Adrenal gland (tissue), 12 donors: ENCODE measurements around the gene DMD. TPM values are rescaled to one million over a fixed set of nuclear protein-coding genes. Genes with fewer than 3 reads are reported as not detected.

ENCODE experiments used
- DNase-seq, 7 donors: peaks; one replicate each; pipeline ENCODE4 v3.0.0-alpha.2; 2019 to 2020
- H3K27ac ChIP-seq, 5 donors: fragments of 200-600 bp; sonication (generic) in 4 of 5; 1 replicate in 3 of 5; 2 replicates in 2 of 5; pipeline versions ENCODE4 v1.5.1 to v1.8.0; 2016 to 2020; ENCODE audit warnings: mild to moderate bottlenecking in 1 of 5
- H3K27me3 ChIP-seq: fragments of 200-600 bp; 2 replicates; pipeline ENCODE4 v1.8.0; 2021
- H3K36me3 ChIP-seq, 2 donors: fragments of 200-600 bp; replicated peaks in 1 of 2; 1 replicate in 1 of 2; 2 replicates in 1 of 2; pipeline versions ENCODE4 v1.5.1 to v1.8.0; 2018 to 2022
- H3K4me1 ChIP-seq, 2 donors: fragments of 200-600 bp; replicated peaks in 1 of 2; 1 replicate in 1 of 2; 2 replicates in 1 of 2; pipeline versions ENCODE4 v1.5.1 to v1.8.0; 2018 to 2021
- H3K4me3 ChIP-seq, 4 donors: fragments of 200-600 bp; sonication (generic) in 3 of 4; one replicate each; pipeline ENCODE4 v1.5.1; 2016 to 2018
- H3K9me3 ChIP-seq, 3 donors: fragments of 200-600 bp; sonication (generic) in 1 of 3; replicated peaks in 1 of 3; 1 replicate in 2 of 3; 2 replicates in 1 of 3; pipeline versions ENCODE4 v1.5.1 to v1.8.0; 2016 to 2021
- CTCF ChIP-seq, 6 experiments: fragments of 450-650 bp in 4 of 6; fragments of 200-600 bp in 2 of 6; sonication (generic) in 1 of 6; IDR thresholded peaks; 1 replicate in 5 of 6; 2 replicates in 1 of 6; pipeline versions ENCODE4 v1.5.1 to v1.8.0; 2016 to 2021; ENCODE audit warnings: antibody characterized with exemption in 6 of 6, mild to moderate bottlenecking in 2 of 6, moderate library complexity in 1 of 6
- POLR2A ChIP-seq, 2 donors: fragments of 450-650 bp; IDR thresholded peaks; one replicate each; pipeline ENCODE4 v1.6.1; 2017; ENCODE audit warnings: antibody characterized with exemption in 2 of 2, mild to moderate bottlenecking in 2 of 2, moderate library complexity in 1 of 2
- WGBS, 4 donors: extraction: QIAGEN DNeasy Blood & Tissue Kit in 2 of 4; methylation state at CpG; one replicate each; pipeline versions ENCODE4 v1.1.5 to v1.1.7; 2013 to 2017; 5-methylcytosine and 5-hydroxymethylcytosine counted together
- intact Hi-C, 2 donors: fragments of 100-400 bp; cut with DNase I; formaldehyde crosslinking; loops; one replicate each; pipeline versions ENCODE4 v1.14.1 to v1.15.0; 2022 to 2023
- polyA plus RNA-seq, 3 donors: library from polyadenylated mRNA; stranded (reverse); fragments of 200-250 nt in 2 of 3; fragments of 350-450 nt in 1 of 3; fragmentation: Illumina TruSeq in 1 of 3; extraction: RNeasy Lipid Tissue Mini Kit (QIAGEN cat#74804) in 1 of 3; gene quantifications; one replicate each; pipeline ENCODE4 v1.2.3, GENCODE V29; 2013 to 2014
- total RNA-seq, 9 donors: library from RNA; depleted of rRNA in 4 of 9; stranded (reverse); fragments of >200 nt in 4 of 9; fragments of 120-200 nt in 1 of 9; fragmentation: NEBNext Ultra II Directional in 1 of 9; extraction: Animal tissue kit (Norgen Biotek cat#: 25700) in 1 of 9; gene quantifications; one replicate each; pipeline versions ENCODE4 v1.1.0 to v1.2.4, GENCODE V29; 2013 to 2023
- donor health status: healthy with polysubstance abuse.
- donor health status: Bipolar disorder and iron deficiency.
- donor health status: DM: yes; HTN: yes; CAD: no.
- donor health status: DM: no; HTN: no; CAD: no.
- donor health status: DM: no; HTN: no; CAD: no.
- donor health status: DM: yes; HTN: yes; CAD: no.

DMD gene
- total and polyA plus RNA-seq, 12 donors = 14.6 to 89.7 (median 36.2) TPM

GRCh38 chrX:31796624-31797023 is 1414.7 kb downstream of the DMD start:
- intact Hi-C loops = no loop called here
- no peaks in the 10 kb centered on the region for H3K9me3 ChIP-seq
- no peaks in the 10 kb centered on the region for H3K36me3 ChIP-seq
- no peak for TF ChIP-seq POLR2A (IDR thresholded peaks at IDR 0.05)
- no peaks in the 10 kb centered on the region for H3K4me1 ChIP-seq
- no peak overlapping the region for H3K4me3 ChIP-seq
- DNase-seq = no peak
- WGBS, 4 donors = 58 to 100% (median 78%) methylated on average over 1 of the region's 1 CpG
- no peaks in the 10 kb centered on the region for H3K27me3 ChIP-seq
- no peak overlapping the region for H3K27ac ChIP-seq

GRCh38 chrX:31747411-31747810 is 1463.9 kb downstream of the DMD start:
- DNase-seq = no peak
- Histone ChIP-seq H3K36me3 (no peaks in the 10 kb centered on the region), H3K4me1 (no peaks in the 10 kb centered on the region), H3K27me3 (no peaks in the 10 kb centered on the region), H3K4me3 (no peak overlapping the region), H3K9me3 (no peaks in the 10 kb centered on the region), H3K27ac (no peak overlapping the region)
- WGBS, 4 donors = 48 to 67% (median 59%) methylated on average over 4 to 5 of the region's 5 CpGs
- intact Hi-C loops = no loop called here
- TF ChIP-seq POLR2A (IDR thresholded peaks at IDR 0.05) (no peak), CTCF (IDR thresholded peaks at IDR 0.05) (no peak)

DNA sequence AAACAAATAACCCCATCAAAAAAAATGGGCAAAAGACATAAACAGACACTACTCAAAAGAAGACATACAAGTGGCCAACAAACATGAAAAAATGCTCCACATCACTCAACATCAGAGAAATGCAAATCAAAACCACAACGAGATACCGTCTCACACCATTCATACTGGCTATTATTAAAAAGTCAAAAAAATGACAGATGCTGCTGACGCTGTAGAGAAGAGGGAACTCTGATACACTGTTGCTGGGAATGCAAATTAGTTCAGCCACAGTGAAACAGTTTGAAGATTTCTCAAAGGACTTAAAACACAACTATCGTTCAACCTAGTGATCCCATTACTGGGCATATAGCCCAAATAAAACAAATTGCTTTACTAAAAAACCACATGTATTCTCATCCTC is 1468.3 kb downstream of the DMD start:
- DNase-seq = no peak
- H3K36me3 ChIP-seq = no peaks in the 10 kb centered on the region
- H3K4me1 ChIP-seq = no peaks in the 10 kb centered on the region
- no peak for TF ChIP-seq POLR2A (IDR thresholded peaks at IDR 0.05)
- H3K9me3 ChIP-seq = no peaks in the 10 kb centered on the region
- no peaks in the 10 kb centered on the region for H3K27me3 ChIP-seq
- 91 to 95% (median 92%) methylated on average over 4 of the region's 4 CpGs for WGBS, 4 donors
- H3K4me3 ChIP-seq = no peak overlapping the region
- H3K27ac ChIP-seq = no peak overlapping the region
- intact Hi-C loops = no loop called here

DNA sequence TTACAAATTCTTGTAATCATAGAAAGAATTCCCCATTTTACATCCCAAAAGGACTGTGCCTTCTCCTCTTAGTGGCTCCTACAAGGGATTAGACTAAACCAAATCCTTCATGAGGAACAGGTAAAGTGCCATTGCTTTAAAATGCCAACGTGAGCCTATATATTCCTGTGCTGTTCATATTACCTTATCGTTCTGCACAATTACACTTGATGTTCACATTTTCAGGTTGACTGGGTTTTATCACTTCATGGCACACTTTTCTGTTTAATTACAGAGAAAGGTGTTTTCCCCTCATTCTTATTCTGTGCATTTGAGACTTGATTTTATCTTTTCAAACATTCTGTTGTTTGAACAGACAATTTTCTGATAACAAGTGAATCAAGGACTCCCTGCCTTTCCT is 1493.9 kb downstream of the DMD start:
- Histone ChIP-seq H3K4me3 (no peak overlapping the region), H3K9me3 (no peaks in the 10 kb centered on the region), H3K4me1 (no peaks in the 10 kb centered on the region), H3K36me3 (no peaks in the 10 kb centered on the region), H3K27ac (no peak overlapping the region), H3K27me3 (no peaks in the 10 kb centered on the region)
- no peak for DNase-seq
- WGBS, 4 donors = 55 to 93% (median 69%) methylated on average over 2 of the region's 2 CpGs
- intact Hi-C loops = no loop called here
- TF ChIP-seq CTCF (IDR thresholded peaks at IDR 0.05) (no peak), POLR2A (IDR thresholded peaks at IDR 0.05) (no peak)

DNA sequence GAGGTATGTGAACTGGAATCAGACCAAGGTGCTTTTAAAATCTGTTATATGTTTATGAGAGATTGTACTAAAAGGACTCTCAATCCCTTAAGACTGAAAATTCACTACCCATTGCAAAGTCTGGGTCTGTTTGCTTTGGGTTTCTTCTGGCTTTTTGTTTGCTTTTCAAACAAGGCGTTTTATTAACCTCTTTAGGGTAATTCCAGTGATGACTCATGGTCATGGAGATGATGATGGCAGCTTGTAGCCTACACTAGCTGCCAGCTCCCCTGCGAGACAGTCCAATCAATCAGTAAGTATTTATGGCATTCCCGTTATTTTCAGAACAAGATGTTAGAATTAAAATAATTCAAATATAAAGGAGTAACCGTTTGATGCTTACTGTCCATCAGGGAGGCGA is 1495.7 kb downstream of the DMD start:
- no peak for DNase-seq
- no peaks in the 10 kb centered on the region for H3K36me3 ChIP-seq
- H3K27me3 ChIP-seq = no peaks in the 10 kb centered on the region
- TF ChIP-seq POLR2A (IDR thresholded peaks at IDR 0.05) (no peak), CTCF (IDR thresholded peaks at IDR 0.05) (no peak)
- no peaks in the 10 kb centered on the region for H3K4me1 ChIP-seq
- H3K4me3 ChIP-seq = no peak overlapping the region
- WGBS, 4 donors = 76 to 86% (median 82%) methylated on average over 5 of the region's 5 CpGs
- H3K27ac ChIP-seq = no peak overlapping the region
- no peaks in the 10 kb centered on the region for H3K9me3 ChIP-seq
- intact Hi-C loops = no loop called here
